Measurements from ENCODE around the gene MAP2K3.

Gene MAP2K3

GRCh38 chr17:21363776-21364642, 79.5 kb downstream of the MAP2K3 start:
- H3K36me3 ChIP-seq, result no peaks in the 10 kb centered on the region
- no peak for DNase-seq
- no peaks in the 10 kb centered on the region for H3K9me3 ChIP-seq (ENCODE audit: severe bottlenecking)
- H3K4me3 ChIP-seq (ENCODE audit: low read depth, low read length), result no peak overlapping the region
- TF ChIP-seq CTCF (IDR thresholded peaks at IDR 0.05; ENCODE audit: low read depth, low read length), result no peak
- H3K27ac ChIP-seq, result no peak overlapping the region
- peaks cover 20% of the 10 kb centered on the region for H3K27me3 ChIP-seq (ENCODE audit: insufficient read depth, low read depth, severe bottlenecking)

Data from WERI-Rb-1 (cell line).